CD4-positive, alpha-beta T cell treated with Interferon gamma for 1 hour (primary cell): ENCODE results near the gene LRG1.

Experiments used
- DNase-seq: peaks from one replicate; pipeline ENCODE4 v3.0.0-alpha.2; 2020

The LRG1 gene

GRCh38 chr19:4524808-4525562 lies 14.9 kb downstream of the LRG1 start:
- peak; percentile 55 for DNase-seq

- DNase-seq: no peak
Measured at GRCh38 chr19:4523306-4524110, 16.3 kb downstream of the LRG1 start.

GRCh38 chr19:4522291-4523002 lies 17.4 kb downstream of the LRG1 start:
- no peak for DNase-seq

- no peak for DNase-seq
Measured at GRCh38 chr19:4521888-4522242, 18.0 kb downstream of the LRG1 start.

GRCh38 chr19:4521170-4521887 lies 18.5 kb downstream of the LRG1 start:
- no peak for DNase-seq

GRCh38 chr19:4519521-4520277 lies 20.1 kb downstream of the LRG1 start:
- DNase-seq: no peak

- DNase-seq: no peak
Measured at GRCh38 chr19:4519172-4519496, 20.7 kb downstream of the LRG1 start.

- DNase-seq: no peak
Measured at GRCh38 chr19:4518345-4519171, 21.3 kb downstream of the LRG1 start, which contains the start of gene PLIN4. PLIN4 (minus strand) TSS chr19:4518486; CDS start chr19:4518272, 214 bp downstream.

- DNase-seq: no peak
Measured at GRCh38 chr19:4517451-4518057, 22.3 kb downstream of the LRG1 start.

GRCh38 chr19:4516939-4517300 lies 22.9 kb downstream of the LRG1 start:
- DNase-seq: no peak

GRCh38 chr19:4516199-4516938 lies 23.5 kb downstream of the LRG1 start:
- no peak for DNase-seq

- DNase-seq: no peak
Measured at GRCh38 chr19:4515732-4516131, 24.1 kb downstream of the LRG1 start.

GRCh38 chr19:4513248-4513647 lies 26.6 kb downstream of the LRG1 start:
- no peak for DNase-seq

- DNase-seq: no peak
Measured at GRCh38 chr19:4512070-4512469, 27.8 kb downstream of the LRG1 start.

- no peak for DNase-seq
Measured at GRCh38 chr19:4511300-4512054, 28.4 kb downstream of the LRG1 start.

GRCh38 chr19:4510435-4511255 lies 29.2 kb downstream of the LRG1 start:
- DNase-seq: no peak

- no peak for DNase-seq
Measured at GRCh38 chr19:4508698-4509097, 31.1 kb downstream of the LRG1 start.

GRCh38 chr19:4507804-4508203 lies 32.0 kb downstream of the LRG1 start:
- DNase-seq: no peak

- no peak for DNase-seq
Measured at GRCh38 chr19:4507150-4507452, 32.7 kb downstream of the LRG1 start.
